WTC11 (cell line): ENCODE data around the gene GALNT15.

Experiments used
- NR1H2 ChIP-seq: sonication (generic); formaldehyde crosslinking; IDR thresholded peaks from 2 replicates; pipeline ENCODE4 v1.9.0; 2021; ENCODE audit warnings: mild to moderate bottlenecking, moderate library complexity, missing genetic modification reagents
- RORB ChIP-seq: fragments of 250-450 bp; sonication (Bioruptor Pico); IDR thresholded peaks from 2 replicates; pipeline ENCODE4 v1.9.0; 2021; ENCODE audit warnings: mild to moderate bottlenecking
- SP1 ChIP-seq: sonication (generic); formaldehyde crosslinking; conservative IDR thresholded peaks from 2 replicates; pipeline ENCODE4 v1.8.1; 2022; ENCODE audit warnings: missing genetic modification reagents
- ZNF219 ChIP-seq: sonication (generic); formaldehyde crosslinking; IDR thresholded peaks from 2 replicates; pipeline ENCODE4 v1.8.0; 2023; ENCODE audit warnings: missing genetic modification reagents, mild to moderate bottlenecking, borderline replicate concordance
- TF ChIP-seq, protein P1 (sequence below): sonication (generic); formaldehyde crosslinking; IDR thresholded peaks from 2 replicates; pipeline ENCODE4 v1.8.1; 2023; ENCODE audit warnings: mild to moderate bottlenecking, missing genetic modification reagents, moderate library complexity
- TF ChIP-seq, protein P2 (sequence below): fragments of 200-600 bp; IDR thresholded peaks from 2 replicates; pipeline ENCODE4 v1.8.0; 2022; ENCODE audit warnings: antibody characterized with exemption
- TF ChIP-seq, protein P3 (sequence below): sonication (generic); formaldehyde crosslinking; IDR thresholded peaks from 2 replicates; pipeline ENCODE4 v1.8.0; 2022; ENCODE audit warnings: mild to moderate bottlenecking, missing genetic modification reagents
- TF ChIP-seq, protein P4 (sequence below): sonication (generic); formaldehyde crosslinking; conservative IDR thresholded peaks from 2 replicates; pipeline ENCODE4 v1.8.1; 2023; ENCODE audit warnings: mild to moderate bottlenecking, low read depth, missing genetic modification reagents, moderate library complexity

DNA sequence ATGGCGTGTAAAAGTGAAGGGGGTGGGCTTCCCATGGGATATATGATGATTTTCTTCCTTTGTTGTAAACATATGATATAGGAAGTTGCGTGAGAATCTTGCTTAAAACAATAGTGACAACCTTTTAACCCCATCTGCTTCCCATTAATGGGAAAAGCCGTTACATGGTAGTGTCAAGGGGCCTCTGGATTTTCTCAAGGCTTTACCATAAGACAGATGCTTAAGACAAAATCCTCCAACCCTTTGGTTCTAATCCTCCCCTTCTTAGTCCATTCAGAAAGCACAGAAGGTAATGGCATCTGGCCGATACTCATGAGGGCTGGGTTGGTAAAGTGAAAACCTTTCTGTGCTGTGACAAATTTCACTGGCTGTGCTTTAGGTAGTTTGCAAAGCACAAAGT, 65.3 kb downstream of the GALNT15 start:
- TF ChIP-seq, protein P1, sequence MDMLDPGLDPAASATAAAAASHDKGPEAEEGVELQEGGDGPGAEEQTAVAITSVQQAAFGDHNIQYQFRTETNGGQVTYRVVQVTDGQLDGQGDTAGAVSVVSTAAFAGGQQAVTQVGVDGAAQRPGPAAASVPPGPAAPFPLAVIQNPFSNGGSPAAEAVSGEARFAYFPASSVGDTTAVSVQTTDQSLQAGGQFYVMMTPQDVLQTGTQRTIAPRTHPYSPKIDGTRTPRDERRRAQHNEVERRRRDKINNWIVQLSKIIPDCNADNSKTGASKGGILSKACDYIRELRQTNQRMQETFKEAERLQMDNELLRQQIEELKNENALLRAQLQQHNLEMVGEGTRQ (CRISPR knock-in tag), result no peak
- TF ChIP-seq, protein P2, sequence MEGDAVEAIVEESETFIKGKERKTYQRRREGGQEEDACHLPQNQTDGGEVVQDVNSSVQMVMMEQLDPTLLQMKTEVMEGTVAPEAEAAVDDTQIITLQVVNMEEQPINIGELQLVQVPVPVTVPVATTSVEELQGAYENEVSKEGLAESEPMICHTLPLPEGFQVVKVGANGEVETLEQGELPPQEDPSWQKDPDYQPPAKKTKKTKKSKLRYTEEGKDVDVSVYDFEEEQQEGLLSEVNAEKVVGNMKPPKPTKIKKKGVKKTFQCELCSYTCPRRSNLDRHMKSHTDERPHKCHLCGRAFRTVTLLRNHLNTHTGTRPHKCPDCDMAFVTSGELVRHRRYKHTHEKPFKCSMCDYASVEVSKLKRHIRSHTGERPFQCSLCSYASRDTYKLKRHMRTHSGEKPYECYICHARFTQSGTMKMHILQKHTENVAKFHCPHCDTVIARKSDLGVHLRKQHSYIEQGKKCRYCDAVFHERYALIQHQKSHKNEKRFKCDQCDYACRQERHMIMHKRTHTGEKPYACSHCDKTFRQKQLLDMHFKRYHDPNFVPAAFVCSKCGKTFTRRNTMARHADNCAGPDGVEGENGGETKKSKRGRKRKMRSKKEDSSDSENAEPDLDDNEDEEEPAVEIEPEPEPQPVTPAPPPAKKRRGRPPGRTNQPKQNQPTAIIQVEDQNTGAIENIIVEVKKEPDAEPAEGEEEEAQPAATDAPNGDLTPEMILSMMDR, result no peak
- TF ChIP-seq ZNF219 (no peak), RORB (CRISPR knock-in tag) (no peak), SP1 (CRISPR knock-in tag) (no peak), NR1H2 (CRISPR knock-in tag) (no peak)
- TF ChIP-seq, protein P3, sequence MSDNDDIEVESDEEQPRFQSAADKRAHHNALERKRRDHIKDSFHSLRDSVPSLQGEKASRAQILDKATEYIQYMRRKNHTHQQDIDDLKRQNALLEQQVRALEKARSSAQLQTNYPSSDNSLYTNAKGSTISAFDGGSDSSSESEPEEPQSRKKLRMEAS, result no peak
- TF ChIP-seq, protein P4, sequence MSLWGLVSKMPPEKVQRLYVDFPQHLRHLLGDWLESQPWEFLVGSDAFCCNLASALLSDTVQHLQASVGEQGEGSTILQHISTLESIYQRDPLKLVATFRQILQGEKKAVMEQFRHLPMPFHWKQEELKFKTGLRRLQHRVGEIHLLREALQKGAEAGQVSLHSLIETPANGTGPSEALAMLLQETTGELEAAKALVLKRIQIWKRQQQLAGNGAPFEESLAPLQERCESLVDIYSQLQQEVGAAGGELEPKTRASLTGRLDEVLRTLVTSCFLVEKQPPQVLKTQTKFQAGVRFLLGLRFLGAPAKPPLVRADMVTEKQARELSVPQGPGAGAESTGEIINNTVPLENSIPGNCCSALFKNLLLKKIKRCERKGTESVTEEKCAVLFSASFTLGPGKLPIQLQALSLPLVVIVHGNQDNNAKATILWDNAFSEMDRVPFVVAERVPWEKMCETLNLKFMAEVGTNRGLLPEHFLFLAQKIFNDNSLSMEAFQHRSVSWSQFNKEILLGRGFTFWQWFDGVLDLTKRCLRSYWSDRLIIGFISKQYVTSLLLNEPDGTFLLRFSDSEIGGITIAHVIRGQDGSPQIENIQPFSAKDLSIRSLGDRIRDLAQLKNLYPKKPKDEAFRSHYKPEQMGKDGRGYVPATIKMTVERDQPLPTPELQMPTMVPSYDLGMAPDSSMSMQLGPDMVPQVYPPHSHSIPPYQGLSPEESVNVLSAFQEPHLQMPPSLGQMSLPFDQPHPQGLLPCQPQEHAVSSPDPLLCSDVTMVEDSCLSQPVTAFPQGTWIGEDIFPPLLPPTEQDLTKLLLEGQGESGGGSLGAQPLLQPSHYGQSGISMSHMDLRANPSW (CRISPR knock-in tag), result no peak
